Spleen (tissue), 7 donors: ENCODE measurements around the gene MYH15.

Experiments
- POLR2AphosphoS5 ChIP-seq, 3 donors: sonication (generic); formaldehyde crosslinking; IDR thresholded peaks; one replicate each; pipeline ENCODE4 v1.5.1; 2017; ENCODE audit warnings: antibody characterized with exemption in 3 of 3
- TF ChIP-seq, protein P1 (sequence below), 11 experiments: fragments of 200-600 bp in 7 of 11; fragments of 450-650 bp in 4 of 11; sonication (generic) in 4 of 11; IDR thresholded peaks in 8 of 11; conservative IDR thresholded peaks in 3 of 11; 1 replicate in 7 of 11; 2 replicates in 4 of 11; pipeline versions ENCODE4 v1.4.0 to v1.8.0; 2016 to 2021; ENCODE audit warnings: antibody characterized with exemption in 11 of 11, inconsistent platforms in 4 of 11, mild to moderate bottlenecking in 1 of 11
- donor health status: DM: no; HTN: no; CAD: no; lungs with moderate emphysema.
- donor health status: DM: no; HTN: no; CAD: no.
- donor health status: DM: no; HTN: no; CAD: no.

DNA sequence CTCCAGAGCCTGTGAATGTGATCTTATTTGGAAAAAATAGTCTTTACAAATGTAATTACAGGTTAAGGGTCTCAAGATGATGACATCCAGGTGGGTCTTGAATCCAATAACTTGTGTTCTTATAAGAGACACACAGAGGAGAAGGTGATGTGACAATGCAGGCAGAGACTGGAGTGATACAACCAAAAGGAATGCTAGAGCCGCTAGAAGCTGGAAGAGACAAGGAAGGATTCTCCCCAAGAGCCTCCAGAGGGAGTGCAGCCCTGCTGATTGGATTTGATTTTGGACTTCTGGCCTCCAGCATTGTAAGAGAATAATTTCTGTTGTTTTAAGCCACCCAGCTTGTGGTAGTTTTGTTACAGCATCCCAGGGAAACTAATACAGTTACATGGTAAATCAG lies 9.7 kb downstream of the MYH15 start:
- TF ChIP-seq, protein P1, sequence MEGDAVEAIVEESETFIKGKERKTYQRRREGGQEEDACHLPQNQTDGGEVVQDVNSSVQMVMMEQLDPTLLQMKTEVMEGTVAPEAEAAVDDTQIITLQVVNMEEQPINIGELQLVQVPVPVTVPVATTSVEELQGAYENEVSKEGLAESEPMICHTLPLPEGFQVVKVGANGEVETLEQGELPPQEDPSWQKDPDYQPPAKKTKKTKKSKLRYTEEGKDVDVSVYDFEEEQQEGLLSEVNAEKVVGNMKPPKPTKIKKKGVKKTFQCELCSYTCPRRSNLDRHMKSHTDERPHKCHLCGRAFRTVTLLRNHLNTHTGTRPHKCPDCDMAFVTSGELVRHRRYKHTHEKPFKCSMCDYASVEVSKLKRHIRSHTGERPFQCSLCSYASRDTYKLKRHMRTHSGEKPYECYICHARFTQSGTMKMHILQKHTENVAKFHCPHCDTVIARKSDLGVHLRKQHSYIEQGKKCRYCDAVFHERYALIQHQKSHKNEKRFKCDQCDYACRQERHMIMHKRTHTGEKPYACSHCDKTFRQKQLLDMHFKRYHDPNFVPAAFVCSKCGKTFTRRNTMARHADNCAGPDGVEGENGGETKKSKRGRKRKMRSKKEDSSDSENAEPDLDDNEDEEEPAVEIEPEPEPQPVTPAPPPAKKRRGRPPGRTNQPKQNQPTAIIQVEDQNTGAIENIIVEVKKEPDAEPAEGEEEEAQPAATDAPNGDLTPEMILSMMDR (IDR thresholded peaks at IDR 0.05 in 8 of 11, conservative IDR thresholded peaks at IDR 0.05 in 3 of 11) = no peak
- TF ChIP-seq POLR2AphosphoS5 (IDR thresholded peaks at IDR 0.05) = no peak
